Gastroesophageal sphincter (tissue), 3 donors: ENCODE measurements around the gene ELMO1.

Experiments used
- CTCF ChIP-seq, 4 experiments: fragments of 200-600 bp in 2 of 4; fragments of 450-650 bp in 2 of 4; sonication (generic) in 1 of 4; IDR thresholded peaks; one replicate each; pipeline ENCODE4 v1.5.1; 2017 to 2019; ENCODE audit warnings: antibody characterized with exemption in 4 of 4, mild to moderate bottlenecking in 2 of 4, moderate library complexity in 2 of 4
- POLR2A ChIP-seq, 2 donors: fragments of 450-650 bp; IDR thresholded peaks; one replicate each; pipeline ENCODE4 v1.6.1; 2017; ENCODE audit warnings: antibody characterized with exemption in 2 of 2, mild to moderate bottlenecking in 2 of 2, moderate library complexity in 1 of 2

GRCh38 chr7:37352974-37353948, 95.4 kb downstream of the ELMO1 start:
- TF ChIP-seq CTCF (IDR thresholded peaks at IDR 0.05) (peak in 1 of 4 experiments; percentile 21), POLR2A (IDR thresholded peaks at IDR 0.05) (no peak)
